ENCODE data around the gene KLHL6. TPM values are rescaled to one million over a fixed set of nuclear protein-coding genes. Genes with fewer than 3 reads are reported as not detected.
A peak's percentile ranks its signal among the peaks of the same experiment; 100 is the strongest.

KLHL6 gene
- total RNA-seq, 6 donors from 2014 or later, result 15.2 to 77.5 (median 25.6) TPM

- ATAC-seq (ENCODE audit: low FRiP score in 2 of 2) (peak in 1 of 2 donors; percentile 38), DNase-seq (no peak)
- peaks cover 6 to 40% (median 28%) of the 10 kb centered on the region in 4 donors for H3K4me1 ChIP-seq
- TF ChIP-seq POLR2A (IDR thresholded peaks at IDR 0.05) (no peak), EP300 (IDR thresholded peaks at IDR 0.05) (no peak), POLR2AphosphoS5 (IDR thresholded peaks at IDR 0.05) (no peak), CTCF (IDR thresholded peaks at IDR 0.05) (no peak)
- no peaks in the 10 kb centered on the region for H3K9me3 ChIP-seq
- peak overlapping the region in 2 of 4 donors; percentile 6 to 48 for H3K27ac ChIP-seq
- no peaks in the 10 kb centered on the region for H3K36me3 ChIP-seq
- no peaks in the 10 kb centered on the region for H3K27me3 ChIP-seq
- 23 to 42% methylated on average over 3 of the region's 3 CpGs for WGBS, 2 donors
- H3K4me3 ChIP-seq, result no peak overlapping the region
Measured at GRCh38 chr3:183541738-183542137, 13.8 kb downstream of the KLHL6 start.

- peak overlapping the region in 3 of 4 donors; percentile 6 to 49 (median 48) for H3K27ac ChIP-seq
- H3K4me1 ChIP-seq, result peaks cover 6 to 45% (median 32%) of the 10 kb centered on the region in 4 donors
- H3K9me3 ChIP-seq, result no peaks in the 10 kb centered on the region
- H3K27me3 ChIP-seq, result no peaks in the 10 kb centered on the region
- ATAC-seq (ENCODE audit: low FRiP score in 2 of 2) (no peak), DNase-seq (no peak)
- 75 to 85% methylated on average over 3 to 6 of the region's 6 CpGs for WGBS, 2 donors
- no peaks in the 10 kb centered on the region for H3K36me3 ChIP-seq
- no peak for TF ChIP-seq POLR2A (IDR thresholded peaks at IDR 0.05)
- no peak for TF ChIP-seq EP300 (IDR thresholded peaks at IDR 0.05)
- TF ChIP-seq POLR2AphosphoS5 (IDR thresholded peaks at IDR 0.05), result no peak
- TF ChIP-seq CTCF (IDR thresholded peaks at IDR 0.05), result no peak
- H3K4me3 ChIP-seq, result no peak overlapping the region
Measured at GRCh38 chr3:183541235-183541655, 14.3 kb downstream of the KLHL6 start.

- ATAC-seq (ENCODE audit: low FRiP score in 2 of 2) (peak; percentile 46 to 49), DNase-seq (peak in 1 of 2 donors; percentile 50)
Measured at GRCh38 chr3:183540501-183541234, 14.8 kb downstream of the KLHL6 start.

GRCh38 chr3:183539811-183540210, 15.7 kb downstream of the KLHL6 start:
- Histone ChIP-seq H3K4me3 (no peak overlapping the region), H3K27me3 (no peaks in the 10 kb centered on the region), H3K27ac (peak overlapping the region in 2 of 4 donors; percentile 48 to 49), H3K36me3 (no peaks in the 10 kb centered on the region), H3K4me1 (peaks cover 6 to 49% (median 34%) of the 10 kb centered on the region in 4 donors), H3K9me3 (no peaks in the 10 kb centered on the region)
- no peak for ATAC-seq (ENCODE audit: low FRiP score in 2 of 2)
- DNase-seq, result no peak
- 66 to 73% methylated on average over 3 of the region's 3 CpGs for WGBS, 2 donors
- peak in 1 of 4 donors; percentile 29 for TF ChIP-seq POLR2A (IDR thresholded peaks at IDR 0.05)
- TF ChIP-seq CTCF (IDR thresholded peaks at IDR 0.05), result no peak

More at GRCh38 chr3:183540501-183541234, 14.8 kb downstream of the KLHL6 start:
- Histone ChIP-seq H3K9me3 (no peaks in the 10 kb centered on the region), H3K4me1 (peaks cover 6 to 49% (median 34%) of the 10 kb centered on the region in 4 donors), H3K27me3 (no peaks in the 10 kb centered on the region), H3K36me3 (no peaks in the 10 kb centered on the region), H3K4me3 (no peak overlapping the region), H3K27ac (peak overlapping the region in 3 of 4 donors; percentile 6 to 49 (median 48))
- no peak for TF ChIP-seq POLR2AphosphoS5 (IDR thresholded peaks at IDR 0.05)
- no peak for TF ChIP-seq POLR2A (IDR thresholded peaks at IDR 0.05)
- no peak for TF ChIP-seq CTCF (IDR thresholded peaks at IDR 0.05)
- TF ChIP-seq EP300 (IDR thresholded peaks at IDR 0.05), result no peak
- WGBS, 2 donors, result 64 to 86% methylated on average over 13 to 14 of the region's 14 CpGs

Measured in upper lobe of left lung (tissue), 6 donors.